Gastroesophageal sphincter (tissue), 3 donors: ENCODE results near the gene MGLL.

Source experiments
- POLR2A ChIP-seq, 2 donors: fragments of 450-650 bp; IDR thresholded peaks; one replicate each; pipeline ENCODE4 v1.6.1; 2017; ENCODE audit warnings: antibody characterized with exemption in 2 of 2, mild to moderate bottlenecking in 2 of 2, moderate library complexity in 1 of 2
- TF ChIP-seq, protein P1 (sequence below), 4 experiments: fragments of 200-600 bp in 2 of 4; fragments of 450-650 bp in 2 of 4; sonication (generic) in 1 of 4; IDR thresholded peaks; one replicate each; pipeline ENCODE4 v1.5.1; 2017 to 2019; ENCODE audit warnings: antibody characterized with exemption in 4 of 4, mild to moderate bottlenecking in 2 of 4, moderate library complexity in 2 of 4

DNA sequence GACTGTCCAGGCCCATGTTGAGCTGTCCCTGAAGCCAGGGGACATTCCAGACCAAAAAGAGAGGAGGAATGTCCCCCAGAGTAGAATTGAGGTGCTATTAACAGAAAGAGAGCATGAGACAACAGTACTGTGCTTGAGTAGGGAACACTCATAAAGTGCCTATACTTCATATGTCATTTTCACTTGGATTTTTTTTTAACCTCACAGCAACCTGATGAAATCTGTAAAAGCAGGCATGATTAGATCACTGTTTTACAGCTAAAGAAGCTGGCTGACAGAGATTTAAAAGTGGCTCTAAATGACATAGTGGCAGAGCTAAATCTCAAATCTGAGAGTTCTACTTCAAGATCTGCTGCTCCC, 174.5 kb downstream of the MGLL start:
- TF ChIP-seq, protein P1, sequence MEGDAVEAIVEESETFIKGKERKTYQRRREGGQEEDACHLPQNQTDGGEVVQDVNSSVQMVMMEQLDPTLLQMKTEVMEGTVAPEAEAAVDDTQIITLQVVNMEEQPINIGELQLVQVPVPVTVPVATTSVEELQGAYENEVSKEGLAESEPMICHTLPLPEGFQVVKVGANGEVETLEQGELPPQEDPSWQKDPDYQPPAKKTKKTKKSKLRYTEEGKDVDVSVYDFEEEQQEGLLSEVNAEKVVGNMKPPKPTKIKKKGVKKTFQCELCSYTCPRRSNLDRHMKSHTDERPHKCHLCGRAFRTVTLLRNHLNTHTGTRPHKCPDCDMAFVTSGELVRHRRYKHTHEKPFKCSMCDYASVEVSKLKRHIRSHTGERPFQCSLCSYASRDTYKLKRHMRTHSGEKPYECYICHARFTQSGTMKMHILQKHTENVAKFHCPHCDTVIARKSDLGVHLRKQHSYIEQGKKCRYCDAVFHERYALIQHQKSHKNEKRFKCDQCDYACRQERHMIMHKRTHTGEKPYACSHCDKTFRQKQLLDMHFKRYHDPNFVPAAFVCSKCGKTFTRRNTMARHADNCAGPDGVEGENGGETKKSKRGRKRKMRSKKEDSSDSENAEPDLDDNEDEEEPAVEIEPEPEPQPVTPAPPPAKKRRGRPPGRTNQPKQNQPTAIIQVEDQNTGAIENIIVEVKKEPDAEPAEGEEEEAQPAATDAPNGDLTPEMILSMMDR (IDR thresholded peaks at IDR 0.05): no peak
- TF ChIP-seq POLR2A (IDR thresholded peaks at IDR 0.05): no peak
